ENCODE data around the gene EPB41L2. TPM values are rescaled to one million over a fixed set of nuclear protein-coding genes. Genes with fewer than 3 reads are reported as not detected.

EPB41L2 gene
- total RNA-seq, 1 experiment from 2014 or later, result 91.7 TPM

DNA sequence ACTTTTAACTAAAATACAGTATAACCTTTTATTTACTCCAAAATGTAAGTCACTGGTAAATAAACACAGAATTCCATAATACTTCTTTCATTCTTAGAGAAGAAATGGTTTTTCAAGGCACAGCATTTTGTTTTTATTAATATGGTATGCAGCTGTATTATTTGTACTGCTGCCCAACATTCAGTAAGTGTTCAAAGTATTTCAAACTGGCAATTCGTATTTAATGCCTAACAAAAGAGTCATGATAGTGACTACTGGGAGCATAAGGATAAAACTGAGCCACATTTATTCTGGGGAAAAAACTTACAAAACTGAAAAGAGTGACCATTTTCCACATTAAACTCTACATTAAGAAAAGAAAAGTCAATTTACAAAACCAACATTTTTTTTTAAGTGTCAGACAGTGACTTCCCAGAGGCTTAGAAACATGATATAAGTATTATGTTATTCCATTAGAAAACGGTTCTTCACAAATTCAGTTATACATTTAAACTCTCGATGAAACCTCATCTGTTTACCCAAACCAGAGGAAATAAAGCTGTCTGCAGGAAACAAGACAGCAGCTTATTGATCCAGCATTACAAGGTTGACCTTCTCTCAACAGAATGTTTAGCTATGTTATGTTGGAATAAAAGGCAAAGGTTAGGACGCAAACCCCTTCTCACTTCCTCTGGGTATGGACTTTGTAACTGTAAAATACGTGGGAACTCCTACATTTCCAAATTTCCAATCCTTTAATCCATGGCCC is 24.3 kb downstream of the EPB41L2 start:
- H3K36me3 ChIP-seq (ENCODE audit: control insufficient read depth, insufficient read depth, low read length), result no peaks in the 10 kb centered on the region
- CTCF ChIA-PET, result no interaction called here
- no peaks in the 10 kb centered on the region for H3K27me3 ChIP-seq (replicated peaks; ENCODE audit: control insufficient read depth, insufficient read depth, low read length)
- TF ChIP-seq, protein P1, sequence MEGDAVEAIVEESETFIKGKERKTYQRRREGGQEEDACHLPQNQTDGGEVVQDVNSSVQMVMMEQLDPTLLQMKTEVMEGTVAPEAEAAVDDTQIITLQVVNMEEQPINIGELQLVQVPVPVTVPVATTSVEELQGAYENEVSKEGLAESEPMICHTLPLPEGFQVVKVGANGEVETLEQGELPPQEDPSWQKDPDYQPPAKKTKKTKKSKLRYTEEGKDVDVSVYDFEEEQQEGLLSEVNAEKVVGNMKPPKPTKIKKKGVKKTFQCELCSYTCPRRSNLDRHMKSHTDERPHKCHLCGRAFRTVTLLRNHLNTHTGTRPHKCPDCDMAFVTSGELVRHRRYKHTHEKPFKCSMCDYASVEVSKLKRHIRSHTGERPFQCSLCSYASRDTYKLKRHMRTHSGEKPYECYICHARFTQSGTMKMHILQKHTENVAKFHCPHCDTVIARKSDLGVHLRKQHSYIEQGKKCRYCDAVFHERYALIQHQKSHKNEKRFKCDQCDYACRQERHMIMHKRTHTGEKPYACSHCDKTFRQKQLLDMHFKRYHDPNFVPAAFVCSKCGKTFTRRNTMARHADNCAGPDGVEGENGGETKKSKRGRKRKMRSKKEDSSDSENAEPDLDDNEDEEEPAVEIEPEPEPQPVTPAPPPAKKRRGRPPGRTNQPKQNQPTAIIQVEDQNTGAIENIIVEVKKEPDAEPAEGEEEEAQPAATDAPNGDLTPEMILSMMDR (IDR thresholded peaks at IDR 0.05; ENCODE audit: insufficient read depth in 1 of 2, low read depth in 1 of 2, low read length in 1 of 2, severe bottlenecking in 1 of 2, unreplicated experiment in 1 of 2), result no peak
- no peak for DNase-seq
- Mint-ChIP-seq H3K36me3 (ENCODE audit: insufficient read depth, unreplicated experiment) (no peaks in the 10 kb centered on the region), H3K4me1 (ENCODE audit: low read depth, unreplicated experiment) (peaks cover 22% of the 10 kb centered on the region), H3K27ac (ENCODE audit: unreplicated experiment) (no peak overlapping the region), H3K9me3 (ENCODE audit: unreplicated experiment) (no peaks in the 10 kb centered on the region), H3K4me3 (ENCODE audit: unreplicated experiment) (no peak overlapping the region), H3K27me3 (ENCODE audit: insufficient read depth, unreplicated experiment) (no peaks in the 10 kb centered on the region)
- H3K9me3 ChIP-seq, result no peaks in the 10 kb centered on the region
- POLR2A ChIA-PET, result no interaction called here
- H3K4me1 ChIP-seq, result peaks cover 19% of the 10 kb centered on the region; the same call in 1 of the 2 replicates
- intact Hi-C loops (cut with micrococcal nuclease; ENCODE audit: unreplicated experiment), result no loop called here
- no TSS peak for BruUV-seq (replicated peaks)
- H3K4me3 ChIP-seq (ENCODE audit: low read depth, low read length), result no peak overlapping the region

DNA sequence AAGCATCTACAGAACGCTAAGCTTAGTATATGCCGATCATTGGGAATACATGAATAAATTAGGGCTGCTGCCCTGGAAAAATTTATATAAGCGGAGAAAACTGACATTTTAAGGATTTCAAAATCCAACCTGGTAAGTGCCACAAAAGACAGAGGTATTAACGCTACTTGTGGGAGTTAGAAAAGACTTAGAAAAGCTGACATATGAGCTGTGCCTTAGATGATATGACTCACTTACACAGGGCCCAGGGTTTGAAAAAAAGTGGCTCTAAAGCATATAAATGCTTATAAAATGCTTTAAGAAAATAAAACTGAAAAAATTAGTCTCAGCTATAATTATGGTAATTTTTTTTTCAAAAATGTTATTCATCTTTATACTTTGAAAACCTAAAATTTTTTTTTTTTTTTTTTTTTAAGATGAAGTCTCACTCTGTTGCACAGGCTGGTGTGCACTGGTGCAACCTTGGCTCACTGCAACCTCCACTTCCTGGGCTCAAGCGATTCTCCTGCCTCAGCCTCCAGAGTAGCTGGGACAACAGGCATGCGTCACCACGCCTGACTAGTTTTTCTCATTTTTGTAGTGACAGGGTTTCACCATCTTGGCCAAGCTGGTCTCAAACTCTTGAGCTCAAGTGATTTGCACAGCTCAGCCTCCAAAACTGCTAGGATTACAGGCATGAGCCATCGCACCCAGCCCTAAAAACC is 25.7 kb downstream of the EPB41L2 start:
- Mint-ChIP-seq H3K4me1 (ENCODE audit: low read depth, unreplicated experiment) (peaks cover 22% of the 10 kb centered on the region), H3K27me3 (ENCODE audit: insufficient read depth, unreplicated experiment) (no peaks in the 10 kb centered on the region), H3K4me3 (ENCODE audit: unreplicated experiment) (no peak overlapping the region), H3K27ac (ENCODE audit: unreplicated experiment) (no peak overlapping the region), H3K9me3 (ENCODE audit: unreplicated experiment) (no peaks in the 10 kb centered on the region), H3K36me3 (ENCODE audit: insufficient read depth, unreplicated experiment) (no peaks in the 10 kb centered on the region)
- DNase-seq, result no peak
- intact Hi-C loops (cut with micrococcal nuclease; ENCODE audit: unreplicated experiment), result no loop called here
- Histone ChIP-seq H3K36me3 (ENCODE audit: control insufficient read depth, insufficient read depth, low read length) (no peaks in the 10 kb centered on the region), H3K27me3 (replicated peaks; ENCODE audit: control insufficient read depth, insufficient read depth, low read length) (no peaks in the 10 kb centered on the region), H3K9me3 (no peaks in the 10 kb centered on the region), H3K4me3 (ENCODE audit: low read depth, low read length) (no peak overlapping the region), H3K4me1 (peaks cover 19% of the 10 kb centered on the region; the same call in 1 of the 2 replicates)
- ChIA-PET CTCF (no interaction called here), POLR2A (no interaction called here)
- TF ChIP-seq, protein P1 (IDR thresholded peaks at IDR 0.05; ENCODE audit: insufficient read depth in 1 of 2, low read depth in 1 of 2, low read length in 1 of 2, severe bottlenecking in 1 of 2, unreplicated experiment in 1 of 2), result no peak
- no TSS peak for BruUV-seq (replicated peaks)

DNA sequence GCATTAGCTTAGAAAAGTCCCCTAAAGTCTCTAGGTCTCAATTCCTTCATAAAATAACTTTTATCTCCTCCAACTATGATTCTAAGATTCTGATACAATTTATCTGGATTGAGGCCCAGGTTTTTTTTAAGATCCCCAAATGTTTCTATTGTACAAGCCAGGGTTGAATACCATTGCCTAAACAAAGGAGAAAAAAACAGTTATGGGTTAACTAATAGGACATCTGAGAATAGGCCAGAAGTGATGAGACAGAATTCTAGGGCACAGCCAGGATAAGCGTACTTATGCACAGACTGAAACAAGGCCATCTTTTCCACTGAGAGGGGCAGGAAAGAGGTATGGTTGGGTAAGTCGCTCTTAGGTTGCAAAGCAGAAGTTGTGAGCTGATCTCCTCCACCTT is 26.4 kb downstream of the EPB41L2 start:
- Histone ChIP-seq H3K36me3 (ENCODE audit: control insufficient read depth, insufficient read depth, low read length) (no peaks in the 10 kb centered on the region), H3K4me3 (ENCODE audit: low read depth, low read length) (no peak overlapping the region), H3K9me3 (no peaks in the 10 kb centered on the region), H3K4me1 (peaks cover 19% of the 10 kb centered on the region; the same call in 1 of the 2 replicates), H3K27me3 (replicated peaks; ENCODE audit: control insufficient read depth, insufficient read depth, low read length) (no peaks in the 10 kb centered on the region)
- Mint-ChIP-seq H3K4me1 (ENCODE audit: low read depth, unreplicated experiment) (peaks cover 18% of the 10 kb centered on the region), H3K27me3 (ENCODE audit: insufficient read depth, unreplicated experiment) (no peaks in the 10 kb centered on the region), H3K27ac (ENCODE audit: unreplicated experiment) (no peak overlapping the region), H3K4me3 (ENCODE audit: unreplicated experiment) (no peak overlapping the region), H3K36me3 (ENCODE audit: insufficient read depth, unreplicated experiment) (no peaks in the 10 kb centered on the region), H3K9me3 (ENCODE audit: unreplicated experiment) (no peaks in the 10 kb centered on the region)
- intact Hi-C loops (cut with micrococcal nuclease; ENCODE audit: unreplicated experiment), result no loop called here
- TF ChIP-seq, protein P1 (IDR thresholded peaks at IDR 0.05; ENCODE audit: insufficient read depth in 1 of 2, low read depth in 1 of 2, low read length in 1 of 2, severe bottlenecking in 1 of 2, unreplicated experiment in 1 of 2), result no peak
- ChIA-PET CTCF (no interaction called here), POLR2A (no interaction called here)
- DNase-seq, result no peak
- no TSS peak for BruUV-seq (replicated peaks)

All from Caco-2 (cell line).